ENCODE results near the gene PIP5KL1.

GRCh38 chr9:127942216-127943010 lies 11.8 kb upstream of the PIP5KL1 start:
- TF ChIP-seq POLR2A (IDR thresholded peaks at IDR 0.05; ENCODE audit: low read depth, low read length) (no peak), POLR2AphosphoS5 (IDR thresholded peaks at IDR 0.05; ENCODE audit: low read depth, low read length) (no peak), SPI1 (IDR thresholded peaks at IDR 0.05; ENCODE audit: low read depth, low read length) (no peak)
